GM12878 (cell line): ENCODE results near the gene RCVRN. TPM values are rescaled to one million over a fixed set of nuclear protein-coding genes. Genes with fewer than 3 reads are reported as not detected.

Source experiments
- ATAC-seq: fragments of 200-7000 bp; cut with Tn5 transposase; 3 replicates; pipeline ENCODE4 v1.9.1; 2020; ENCODE audit warnings: mild to moderate bottlenecking, moderate library complexity
- BruUV-seq: library from RNA; stranded (reverse); fragments of 400-500 nt; replicated peaks from 2 replicates; lab custom pipeline; 2021; lab: Mats Ljungman, UMichigan
- CTCF ChIA-PET: fragments of 300-600 bp; sonication (Branson Sonifier 250); formaldehyde crosslinking; extraction: SDS; loops from one replicate; lab custom pipeline; 2021; ENCODE audit warnings: inconsistent platforms; lab: Yijun Ruan, JAX
- POLR2A ChIA-PET: fragments of 350-600 bp; formaldehyde crosslinking; extraction: SDS; loops from one replicate; lab custom pipeline; 2021; ENCODE audit warnings: inconsistent platforms; lab: Charles Lee
- RAD21 ChIA-PET: fragments of 300-600 bp; sonication (Branson Sonifier 250); formaldehyde crosslinking; loops from one replicate; lab custom pipeline; 2023; ENCODE audit warnings: antibody characterized with exemption; ENCODE audit not compliant: unreplicated experiment; lab: Charles Lee
- SMC1A ChIA-PET: fragments of 300-600 bp; sonication (Branson Sonifier 250); formaldehyde crosslinking; loops from one replicate; lab custom pipeline; 2023; ENCODE audit not compliant: unreplicated experiment, uncharacterized antibody; lab: Charles Lee
- DNase-seq: peaks from one replicate; pipeline ENCODE4 v3.0.0-alpha.2; 2011; ENCODE audit warnings: low read depth, low spot score
- FAIRE-seq: peaks from 3 replicates; lab custom pipeline; 2011; peaks lifted over from hg19 to GRCh38; lab: Jason Lieb, UNC
- H2AFZ ChIP-seq: 2 replicates; pipeline ENCODE4 v1.6.0; 2011; ENCODE audit warnings: low read depth, low read length, control low read depth; ENCODE audit not compliant: control insufficient read depth
- H3K27ac ChIP-seq: 2 replicates; pipeline ENCODE4 v1.5.1; 2011; ENCODE audit warnings: control low read depth; ENCODE audit not compliant: control insufficient read depth, insufficient read depth
- H3K27me3 ChIP-seq, 2 experiments: replicated peaks in 1 of 2; 2 replicates each; pipeline versions ENCODE4 v1.6.0 to v1.6.1; 2011; ENCODE audit warnings: low read length in 1 of 2; ENCODE audit not compliant: control insufficient read depth in 2 of 2, insufficient read depth in 2 of 2
- H3K36me3 ChIP-seq, 2 experiments: 2 replicates each; pipeline ENCODE4 v1.5.1; 2011; ENCODE audit warnings: low read length in 1 of 2; ENCODE audit not compliant: control insufficient read depth in 2 of 2, insufficient read depth in 2 of 2
- H3K4me1 ChIP-seq: 2 replicates; pipeline ENCODE4 v1.6.1; 2011; ENCODE audit warnings: mild to moderate bottlenecking, low read length, moderate library complexity, mixed read lengths; ENCODE audit not compliant: control insufficient read depth, insufficient read depth
- H3K4me2 ChIP-seq: 2 replicates; pipeline ENCODE4 v1.6.0; 2011; ENCODE audit warnings: control low read depth; ENCODE audit not compliant: control insufficient read depth, insufficient read depth
- H3K4me3 ChIP-seq: fragments of 200-600 bp; sonication (generic); 2 replicates; pipeline ENCODE4 v1.5.1; 2016
- H3K79me2 ChIP-seq: 2 replicates; pipeline ENCODE4 v1.6.0; 2011; ENCODE audit warnings: low read length; ENCODE audit not compliant: control insufficient read depth, insufficient read depth
- H3K9ac ChIP-seq: 2 replicates; pipeline ENCODE4 v1.8.0; 2011; ENCODE audit warnings: low read length, control low read depth, mixed read lengths; ENCODE audit not compliant: control insufficient read depth, insufficient read depth
- H3K9me3 ChIP-seq: replicated peaks from 3 replicates; pipeline ENCODE4 v1.5.1; 2011; ENCODE audit warnings: mild to moderate bottlenecking, low read length; ENCODE audit not compliant: control insufficient read depth, insufficient read depth
- H4K20me1 ChIP-seq: 2 replicates; pipeline ENCODE4 v1.6.0; 2011; ENCODE audit not compliant: control insufficient read depth, insufficient read depth
- E4F1 ChIP-seq: fragments of 450-650 bp; IDR thresholded peaks from 2 replicates; pipeline ENCODE4 v1.6.1; 2018; ENCODE audit warnings: borderline replicate concordance, mild to moderate bottlenecking; ENCODE audit not compliant: partially characterized antibody
- JUNB ChIP-seq: IDR thresholded peaks from 2 replicates; pipeline ENCODE4 v1.6.1; 2016; ENCODE audit warnings: antibody characterized with exemption, mild to moderate bottlenecking
- MEF2A ChIP-seq: IDR thresholded peaks from 2 replicates; pipeline ENCODE4 v1.6.1; 2011; ENCODE audit warnings: low read depth, mild to moderate bottlenecking, low read length, moderate library complexity; ENCODE audit not compliant: insufficient read depth
- RELB ChIP-seq: fragments of 450-650 bp; IDR thresholded peaks from 2 replicates; pipeline ENCODE4 v1.6.1; 2017; ENCODE audit warnings: low read depth, mild to moderate bottlenecking, moderate library complexity
- YBX1 ChIP-seq: fragments of 450-650 bp; IDR thresholded peaks from 2 replicates; pipeline ENCODE4 v1.6.1; 2016; ENCODE audit warnings: antibody characterized with exemption
- in situ Hi-C: fragments of 300-500 bp; cut with MboI; formaldehyde crosslinking; loops from 9 replicates; pipeline ENCODE4 v1.14.3; 2018; ENCODE audit warnings: mixed read lengths
- intact Hi-C: fragments of 100-400 bp; cut with micrococcal nuclease; formaldehyde crosslinking; loops from one replicate; pipeline ENCODE4 v1.14.2; 2022; ENCODE audit not compliant: unreplicated experiment
- polyA plus RNA-seq, 11 experiments: library from polyadenylated mRNA; depleted of rRNA in 4 of 11; unstranded in 6 of 11; stranded (reverse) in 5 of 11; fragments of >200 nt; fragmentation: Nextera tagmentation in 4 of 11; fragmentation: Illumina TruSeq in 1 of 11; extraction: Ambion mirVana in 4 of 11; extraction: Trizol in 1 of 11; gene quantifications; 1 replicate in 1 of 11; 2 replicates in 10 of 11; pipeline versions ENCODE4 v1.2.1 to v1.2.3, GENCODE V29; 2011 to 2016; ENCODE audit warnings: inconsistent platforms in 2 of 11, missing spikeins in 2 of 11, low read depth in 1 of 11
- total RNA-seq, 4 experiments: library from RNA; depleted of rRNA in 3 of 4; stranded (reverse); fragments of >200 nt in 3 of 4; fragmentation: Illumina TruSeq in 1 of 4; extraction: Trizol in 1 of 4; gene quantifications; 2 replicates each; pipeline versions ENCODE4 v1.2.1 to v1.2.3, GENCODE V29; 2013 to 2021

The RCVRN gene
- total and polyA plus RNA-seq, 10 of the 15 experiments (the other 5 are each of a cell fraction or from before 2014, with no cell fraction given), result 0.07 to 0.23 (median 0.14) TPM; not detected in 6

- CTCF ChIA-PET, result no interaction called here
- no peak for ATAC-seq
- SMC1A ChIA-PET, result no interaction called here
- Histone ChIP-seq H3K9ac (no peak overlapping the region), H2AFZ (no peak overlapping the region), H3K27me3 (peaks cover 0 to 4% of the 10 kb centered on the region in 2 experiments; a peak in 1 of 4 replicates), H3K79me2 (no peaks in the 10 kb centered on the region), H3K4me1 (no peaks in the 10 kb centered on the region), H3K4me3 (no peak overlapping the region), H3K27ac (no peak overlapping the region), H4K20me1 (no peaks in the 10 kb centered on the region), H3K4me2 (no peak overlapping the region), H3K36me3 (no peaks in the 10 kb centered on the region), H3K9me3 (no peaks in the 10 kb centered on the region)
- BruUV-seq, result no TSS peak
- RAD21 ChIA-PET, result no interaction called here
- TF ChIP-seq RELB (no peak), YBX1 (no peak), E4F1 (no peak), JUNB (no peak), MEF2A (no peak)
- FAIRE-seq, result no peak
- POLR2A ChIA-PET, result no interaction called here
- DNase-seq, result no peak
- intact Hi-C loops, result no loop called here
- in situ Hi-C loops, result loop anchor here (10.0 kb wide), 1 partner anchor 61 kb away; no protein-coding TSS in a partner anchor
These were observed 9.1 kb downstream of the RCVRN start for GRCh38 chr17:9895923-9896322.
